ENCODE data around the gene KCNC4.

KCNC4 gene

GRCh38 chr1:110254604-110255391, 44.7 kb downstream of the KCNC4 start:
- no peak for DNase-seq (ENCODE audit: low spot score)

DNA sequence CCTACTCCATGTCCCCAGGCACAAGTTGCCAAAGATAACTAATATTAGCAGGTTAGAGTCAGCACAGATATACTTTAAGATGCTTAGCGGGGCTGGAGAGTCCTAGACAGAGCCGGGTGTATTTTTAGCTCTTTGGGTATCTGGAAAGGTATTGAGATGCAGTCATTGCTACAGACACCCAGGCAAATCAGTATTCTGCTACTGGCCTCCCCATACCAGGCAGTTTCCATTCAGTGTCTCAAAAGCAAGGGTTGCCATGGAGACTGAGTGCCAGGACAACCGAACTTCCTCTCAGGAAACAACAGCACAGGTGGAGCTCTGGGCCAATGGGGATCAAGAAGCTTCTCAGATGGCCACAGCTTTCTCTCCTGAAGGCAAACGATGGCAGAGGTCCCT, 45.3 kb downstream of the KCNC4 start:
- DNase-seq (ENCODE audit: low spot score) = no peak

DNA sequence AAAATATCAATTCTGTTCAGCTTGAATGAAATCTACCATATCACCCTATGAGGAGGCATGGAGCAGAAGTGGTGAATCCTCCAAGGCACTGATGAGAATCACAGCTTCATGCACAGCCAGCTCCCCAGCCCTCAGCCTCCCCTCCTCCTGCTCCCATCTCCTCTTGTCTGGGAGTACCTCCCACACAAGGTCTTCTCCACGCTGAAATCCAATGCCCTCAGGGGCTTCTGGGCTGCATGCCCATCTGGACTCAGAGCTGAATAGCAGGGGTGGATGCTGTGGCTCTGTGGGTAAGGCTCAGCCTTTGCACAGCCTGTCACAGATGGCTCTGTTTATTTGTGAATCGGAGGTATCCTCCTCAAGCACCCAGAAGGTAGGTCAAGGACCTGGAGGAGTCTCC, 48.6 kb downstream of the KCNC4 start:
- DNase-seq (ENCODE audit: low spot score) = no peak

DNA sequence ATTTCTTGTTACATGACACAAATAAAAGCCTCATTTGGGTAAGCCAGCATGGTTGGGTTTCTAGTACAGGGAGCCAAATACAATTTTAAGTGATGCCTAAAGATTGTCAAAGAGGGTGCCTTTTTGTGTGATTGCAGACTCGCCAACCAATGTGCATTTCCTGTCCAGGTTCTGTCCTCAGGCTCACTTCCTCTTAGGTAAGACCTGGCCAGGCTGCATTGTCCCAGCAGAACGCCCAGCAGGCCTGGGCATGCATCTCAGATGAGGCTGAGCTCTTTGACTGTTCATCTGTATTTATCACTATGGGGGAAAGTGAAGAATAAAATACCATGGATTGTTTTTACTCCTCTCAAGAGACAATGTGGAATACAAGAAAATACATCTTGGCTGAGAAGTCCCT, 49.7 kb downstream of the KCNC4 start:
- DNase-seq (ENCODE audit: low spot score) = no peak
